HUDEP-2 (cell line): ENCODE measurements around the gene ACLY.
"Not testable (repeated sequence)": the region's sequence is repeated elsewhere in the genome, so short reads cannot be mapped to it uniquely, and the experiment has no call there.

Source experiments
- DNase-seq, 76 experiments: peaks; one replicate each; lab custom pipeline; 2025; ENCODE audit not compliant: unreplicated experiment in 76 of 76; lab: John Stamatoyannopoulos, UW

The ACLY gene

DNA sequence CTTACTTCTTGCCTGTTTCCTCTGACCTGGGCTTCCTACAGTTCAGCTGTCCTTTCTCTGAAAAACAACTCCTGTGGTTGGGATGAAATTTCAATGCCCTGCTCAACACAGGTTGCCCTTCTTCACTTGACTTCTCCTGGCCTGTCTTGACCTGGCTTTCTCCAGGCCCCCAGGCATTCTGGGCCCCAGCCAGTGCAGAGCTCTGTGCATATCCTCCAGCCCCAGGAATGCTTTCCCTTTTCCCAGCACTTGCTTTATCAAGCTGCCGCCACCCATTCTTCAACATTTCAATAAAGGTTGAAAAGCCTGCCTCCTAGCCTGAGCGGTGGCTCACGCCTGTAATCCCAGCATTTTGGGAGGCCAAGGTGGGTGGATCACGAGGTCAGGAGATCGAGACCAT lies 22.4 kb upstream of the ACLY start:
- no peak for DNase-seq

DNA sequence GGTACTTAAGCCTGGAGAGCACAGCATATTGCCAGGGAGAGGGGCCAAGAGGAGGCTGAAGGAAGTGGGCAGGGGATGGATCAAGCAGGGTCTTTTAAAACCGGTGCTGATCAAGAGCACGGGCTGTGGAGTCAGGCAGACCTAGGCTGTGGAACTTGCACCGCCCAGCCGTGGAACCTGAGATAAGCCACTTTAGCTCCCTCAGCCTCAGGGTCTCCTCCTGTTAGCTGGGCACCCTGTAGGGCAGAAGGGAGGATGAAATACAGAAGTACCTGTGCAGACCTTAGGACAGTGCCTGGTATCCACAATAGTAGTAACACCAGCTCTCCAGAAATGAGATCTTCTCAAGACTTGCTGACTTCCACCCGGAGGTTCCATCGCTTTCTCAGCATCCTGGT lies 20.9 kb upstream of the ACLY start:
- DNase-seq, result peak in 2 of 76 experiments; percentile 21 to 30

DNA sequence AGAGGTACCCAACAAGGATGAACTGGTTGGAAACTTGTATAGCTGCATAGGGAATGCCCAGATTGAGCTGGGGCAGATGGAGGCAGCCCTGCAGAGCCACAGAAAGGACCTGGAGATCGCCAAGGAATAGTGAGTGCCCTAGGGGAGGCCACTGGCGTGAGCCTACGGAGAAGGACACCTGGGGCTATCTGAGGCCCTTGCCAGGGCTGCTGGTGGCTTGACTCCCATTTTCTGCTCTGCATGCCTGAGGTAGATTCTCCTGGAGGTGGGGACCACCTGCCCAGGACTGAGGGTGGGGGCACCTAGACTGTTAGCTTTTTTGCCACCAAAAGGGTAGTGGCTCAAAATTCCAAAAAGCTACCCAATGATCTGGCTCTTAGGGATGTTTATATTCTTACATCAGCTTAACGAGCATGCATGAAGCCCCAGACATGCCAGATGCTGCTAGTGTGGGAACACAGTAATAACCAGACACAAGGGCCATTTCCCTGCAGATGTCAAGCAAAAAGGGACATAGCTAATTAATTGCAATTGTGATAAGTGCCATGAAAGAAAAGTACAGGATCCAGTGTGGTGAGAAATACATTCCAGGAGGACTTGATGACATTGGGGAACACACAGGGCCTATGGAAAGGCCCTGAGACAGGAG lies 20.4 kb upstream of the ACLY start:
- DNase-seq, result no peak

DNA sequence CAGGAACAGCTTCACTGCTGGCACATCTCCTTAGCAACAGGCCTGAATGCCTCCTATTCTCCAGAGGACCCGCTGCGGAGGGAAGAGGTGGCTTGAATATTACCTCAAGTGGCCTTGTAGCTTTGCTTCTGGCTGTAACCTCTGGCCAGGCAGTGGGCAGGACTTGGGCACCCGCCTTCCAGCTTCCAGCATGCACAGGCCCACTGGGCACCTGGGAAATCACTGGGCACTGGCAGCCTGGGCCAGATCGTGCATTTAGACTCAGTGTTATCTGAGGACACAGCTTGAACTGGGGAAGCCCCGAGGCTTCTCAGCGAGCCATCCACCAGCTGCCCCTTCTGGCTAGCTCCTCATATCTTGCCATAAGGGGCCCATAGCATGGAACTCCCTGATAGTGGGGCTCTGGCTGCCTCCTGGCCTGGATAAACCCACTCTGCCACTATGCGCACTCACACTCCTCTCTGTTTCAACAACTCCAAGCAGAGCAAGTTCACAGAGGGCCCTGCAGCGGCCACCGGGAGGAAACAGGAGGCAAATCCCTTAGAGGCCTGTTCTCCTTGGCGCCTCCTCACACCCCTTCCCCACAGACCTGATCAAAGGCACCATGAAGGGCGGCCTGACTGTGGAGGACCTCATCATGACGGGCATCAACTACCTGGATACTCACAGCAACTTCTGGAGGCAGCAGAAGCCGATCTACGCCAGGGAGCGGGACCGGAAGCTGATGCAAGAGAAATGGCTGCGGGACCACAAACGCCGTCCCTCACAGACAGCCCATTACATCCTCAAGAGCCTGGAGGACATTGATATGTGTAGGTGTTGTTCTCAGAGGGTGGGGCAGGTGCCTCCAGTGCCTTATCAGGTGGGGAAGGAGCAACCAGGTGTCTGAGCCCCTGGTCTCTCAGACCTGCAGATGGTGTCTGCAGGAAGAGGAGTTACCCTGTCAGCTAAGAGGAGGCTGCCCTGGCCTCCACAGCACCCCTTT lies 19.5 kb upstream of the ACLY start:
- DNase-seq, result peak in 74 of 76 experiments; percentile 25 to 92 (median 74)

DNA sequence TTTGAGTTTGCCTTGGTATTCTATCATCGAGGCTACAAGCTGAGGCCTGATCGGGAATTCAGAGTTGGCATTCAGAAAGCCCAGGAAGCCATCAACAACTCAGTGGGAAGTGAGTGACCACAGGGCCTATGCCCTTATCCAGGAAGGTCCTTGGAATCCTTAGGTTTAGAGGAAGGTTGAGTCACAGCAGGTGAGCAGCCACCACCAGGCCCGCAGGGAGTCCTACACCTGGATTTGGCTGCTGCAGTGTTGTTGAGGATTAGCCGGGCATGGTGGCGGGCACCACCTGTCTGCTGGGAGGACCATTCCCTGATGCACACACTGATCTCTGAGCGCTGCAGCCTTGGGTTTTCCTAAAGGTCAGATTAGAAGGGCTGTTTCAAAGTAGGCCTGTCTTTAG lies 16.9 kb upstream of the ACLY start:
- DNase-seq, result no peak

DNA sequence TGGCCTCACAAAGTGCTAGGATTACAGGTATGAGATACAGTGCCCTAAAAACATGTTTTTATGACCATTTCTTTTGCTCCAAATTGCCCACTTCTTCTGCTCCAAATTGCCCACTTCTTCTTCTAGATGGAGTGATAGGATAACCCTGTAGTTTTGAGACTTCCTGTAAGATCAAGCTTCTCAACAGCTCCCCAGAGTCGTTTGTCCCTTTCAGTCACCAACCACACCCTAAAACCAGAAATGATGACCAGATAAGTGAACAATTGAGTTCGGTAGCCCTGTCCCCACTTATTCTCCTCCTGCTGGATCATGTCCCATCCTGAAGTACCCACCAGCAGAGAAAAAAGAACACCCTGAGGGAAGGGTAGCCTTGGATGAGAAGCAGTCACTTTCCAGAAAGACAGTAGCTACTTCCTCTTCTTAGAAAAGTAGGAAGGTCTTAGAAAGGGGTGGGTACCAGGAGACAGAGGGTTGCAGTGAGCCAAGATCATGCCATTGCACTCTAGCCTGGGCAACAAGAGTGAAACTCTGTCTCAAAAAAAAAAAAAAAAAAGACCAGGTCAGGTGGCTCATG lies 14.2 kb upstream of the ACLY start:
- peak in 49 of 76 experiments; percentile 5 to 79 (median 28) for DNase-seq

DNA sequence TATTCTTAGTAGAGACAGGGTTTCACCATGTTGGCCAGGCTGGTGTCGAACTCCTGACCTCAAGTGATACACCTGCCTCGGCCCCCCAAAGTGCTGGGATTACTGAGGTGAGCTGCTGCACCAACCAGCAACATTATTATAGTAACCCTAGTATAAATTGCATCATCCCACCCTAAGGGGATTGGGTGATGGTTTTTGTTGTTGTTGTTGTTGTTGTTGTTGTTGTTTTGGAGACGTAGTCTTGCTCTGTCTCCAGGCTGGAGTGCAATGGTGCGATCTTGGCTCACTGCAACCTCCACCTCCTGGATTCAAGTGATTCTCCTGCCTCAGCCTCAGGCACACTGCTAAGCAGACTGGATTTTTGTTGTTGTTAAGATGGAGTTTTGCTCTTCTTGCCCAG lies 13.0 kb upstream of the ACLY start:
- DNase-seq, result not testable (repeated sequence)

DNA sequence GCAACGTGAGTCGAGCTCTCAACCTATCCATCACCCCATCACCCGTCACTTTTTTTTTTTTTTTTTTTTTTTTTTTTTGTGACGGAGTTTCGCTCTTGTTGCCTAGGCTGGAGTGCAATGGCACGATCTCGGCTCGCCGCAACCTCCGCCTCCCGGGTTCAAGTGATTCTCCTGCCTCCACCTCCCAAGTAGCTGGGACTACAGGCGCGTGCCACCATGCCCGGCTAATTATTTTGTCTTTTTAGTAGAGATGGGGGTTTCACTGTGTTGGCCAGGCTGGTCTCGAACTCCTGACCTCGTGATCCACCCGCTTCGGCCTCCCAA lies 12.0 kb upstream of the ACLY start:
- not testable (repeated sequence) for DNase-seq

DNA sequence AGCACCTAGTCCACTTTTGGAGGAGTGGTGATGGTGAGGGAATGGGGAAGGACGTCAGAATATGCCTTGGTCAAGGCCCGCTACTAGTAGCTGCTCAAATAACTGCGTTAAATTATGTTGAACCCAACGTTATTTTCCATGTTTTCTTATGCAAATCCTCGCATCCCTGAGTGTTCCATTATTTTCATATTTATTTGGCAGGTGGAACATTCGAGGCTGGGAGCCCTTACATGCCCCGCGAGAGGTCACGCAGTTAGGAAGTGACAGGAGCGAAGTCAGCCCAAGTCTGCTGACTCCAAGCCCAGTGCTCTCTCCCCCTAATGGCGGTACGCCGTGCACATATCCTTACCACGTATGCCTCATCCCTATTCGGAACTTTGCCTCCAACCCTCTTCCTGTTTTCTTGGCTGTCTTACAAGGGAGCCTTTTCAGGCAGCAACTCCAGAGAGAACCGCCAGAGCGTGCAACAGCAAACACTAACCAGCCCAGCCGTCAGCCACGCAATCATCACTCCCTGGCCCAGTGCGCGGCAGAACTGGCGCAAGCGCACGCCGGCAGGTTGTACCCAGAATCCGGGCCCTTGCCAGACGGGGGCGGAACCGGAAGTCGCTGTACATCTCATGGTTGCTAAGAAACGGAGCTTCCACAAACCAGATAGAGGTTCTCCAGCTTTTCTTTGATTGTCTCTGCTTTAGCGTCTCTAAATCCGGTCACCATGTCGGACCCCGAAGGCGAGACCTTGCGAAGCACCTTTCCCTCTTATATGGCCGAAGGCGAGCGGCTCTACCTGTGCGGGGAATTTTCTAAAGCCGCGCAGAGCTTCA lies 11.5 kb upstream of the ACLY start, which contains the start of gene ODAD4:
Gene ODAD4 (plus strand): TSS at position 609 of the 824 bp plus-strand sequence. CDS start 107 bp downstream, at position 716.
- DNase-seq, result peak in 75 of 76 experiments; percentile 22 to 99 (median 94)

DNA sequence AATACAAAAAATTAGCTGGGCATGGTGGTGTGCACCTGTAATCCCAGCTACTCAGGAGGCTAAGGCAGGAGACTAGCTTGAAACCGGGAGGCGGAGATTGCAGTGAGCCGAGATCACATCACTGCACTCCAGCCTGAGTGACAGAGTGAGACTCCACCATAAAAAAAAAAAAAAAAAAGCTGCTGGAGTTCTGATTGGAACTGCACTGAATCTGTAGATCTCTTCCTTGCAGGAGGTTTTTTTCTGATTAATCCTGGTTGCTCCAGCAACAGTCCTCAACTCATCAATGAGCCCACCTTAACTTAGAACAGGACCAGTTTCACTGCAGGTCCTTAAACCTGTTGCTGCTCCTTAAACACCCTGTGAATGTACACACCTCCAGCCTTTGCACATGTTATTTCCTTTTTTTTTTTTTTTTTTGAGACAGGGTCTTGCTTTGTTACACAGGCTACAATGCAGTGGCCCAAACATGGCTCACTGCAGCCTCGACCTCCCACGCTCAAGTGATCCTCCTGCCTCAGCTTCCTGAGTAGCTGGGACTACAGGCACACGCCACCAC lies 10.0 kb upstream of the ACLY start:
- no peak for DNase-seq

DNA sequence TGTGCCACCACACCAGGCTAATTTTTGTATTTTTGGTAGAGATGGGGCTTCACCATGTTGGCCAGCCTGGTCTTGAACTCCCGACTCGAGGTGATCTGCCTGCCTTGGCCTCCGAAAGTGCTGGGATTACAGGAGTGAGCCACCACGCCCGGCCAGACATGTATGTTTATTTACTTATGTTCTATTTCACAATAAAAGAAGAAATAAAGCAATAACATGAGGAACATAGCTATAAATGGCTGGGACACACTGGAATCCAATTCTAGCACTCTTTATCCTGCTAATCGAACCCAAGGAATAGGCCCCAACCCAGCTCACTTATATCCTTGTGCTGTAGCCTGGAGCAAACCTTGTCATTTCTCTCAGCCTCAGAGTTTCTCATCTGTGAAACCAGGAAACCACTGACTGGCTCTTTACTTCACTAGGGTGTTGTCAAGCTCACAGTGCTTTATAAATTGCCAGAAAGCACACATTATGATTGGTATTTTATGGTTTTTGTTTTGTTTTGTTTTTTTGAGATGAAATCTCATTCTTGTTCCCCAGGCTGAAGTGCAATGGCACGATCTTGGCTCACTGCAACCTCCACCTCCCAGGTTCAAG lies 7.3 kb upstream of the ACLY start:
- no peak for DNase-seq

DNA sequence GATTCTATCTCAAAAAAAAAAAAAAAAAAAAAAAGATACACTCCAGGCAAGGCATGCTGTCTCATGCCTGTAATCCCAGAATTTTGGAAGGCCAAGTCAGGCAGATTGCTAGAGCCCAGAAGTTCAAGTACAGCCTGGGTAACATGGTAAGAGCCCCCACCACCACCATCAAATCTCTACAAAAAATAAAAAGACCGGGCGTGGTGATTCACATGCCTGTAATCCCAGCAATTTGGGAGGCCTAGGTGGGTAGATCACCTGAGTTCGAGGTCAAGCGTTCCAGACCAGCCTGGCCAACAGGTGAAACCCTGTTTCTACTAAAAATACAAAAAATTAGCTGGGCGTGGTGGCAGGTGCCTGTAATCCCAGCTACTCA lies 1.8 kb upstream of the ACLY start:
- no peak for DNase-seq

DNA sequence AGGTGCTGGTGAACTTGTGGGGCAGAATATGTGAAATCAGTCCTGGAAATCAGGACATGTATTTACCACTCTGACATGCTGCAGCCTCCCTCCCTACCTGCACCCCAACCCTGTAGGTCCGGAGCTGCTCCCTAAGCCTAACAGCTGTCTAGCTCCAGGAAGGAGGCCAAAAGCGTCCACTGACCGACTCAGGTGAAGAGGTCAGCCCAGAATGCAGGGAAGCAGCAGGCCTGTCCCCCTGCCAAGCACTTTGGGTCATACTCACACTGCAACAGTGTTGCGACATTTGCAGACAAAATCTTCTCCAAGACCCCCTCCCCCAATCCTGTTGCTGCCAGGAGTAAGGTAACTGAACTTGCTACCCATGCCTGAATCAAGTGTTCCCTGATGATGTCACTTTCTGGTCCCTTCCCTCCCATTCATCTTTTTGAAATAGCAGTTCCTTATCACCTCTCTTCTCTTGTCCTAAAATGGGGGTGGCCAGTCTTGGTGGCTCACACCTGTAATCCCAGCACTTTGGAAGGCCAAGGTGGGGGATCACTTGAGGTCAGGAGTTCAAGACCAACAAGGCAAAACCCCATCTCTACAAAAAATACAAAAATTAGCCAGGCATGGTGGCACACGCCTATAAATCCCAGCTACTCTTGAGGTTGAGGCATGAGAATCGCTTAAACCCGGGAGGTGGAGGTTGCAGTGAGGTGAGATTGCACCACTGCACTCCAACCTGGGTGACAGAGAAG lies 1.3 kb upstream of the ACLY start:
- no peak for DNase-seq

DNA sequence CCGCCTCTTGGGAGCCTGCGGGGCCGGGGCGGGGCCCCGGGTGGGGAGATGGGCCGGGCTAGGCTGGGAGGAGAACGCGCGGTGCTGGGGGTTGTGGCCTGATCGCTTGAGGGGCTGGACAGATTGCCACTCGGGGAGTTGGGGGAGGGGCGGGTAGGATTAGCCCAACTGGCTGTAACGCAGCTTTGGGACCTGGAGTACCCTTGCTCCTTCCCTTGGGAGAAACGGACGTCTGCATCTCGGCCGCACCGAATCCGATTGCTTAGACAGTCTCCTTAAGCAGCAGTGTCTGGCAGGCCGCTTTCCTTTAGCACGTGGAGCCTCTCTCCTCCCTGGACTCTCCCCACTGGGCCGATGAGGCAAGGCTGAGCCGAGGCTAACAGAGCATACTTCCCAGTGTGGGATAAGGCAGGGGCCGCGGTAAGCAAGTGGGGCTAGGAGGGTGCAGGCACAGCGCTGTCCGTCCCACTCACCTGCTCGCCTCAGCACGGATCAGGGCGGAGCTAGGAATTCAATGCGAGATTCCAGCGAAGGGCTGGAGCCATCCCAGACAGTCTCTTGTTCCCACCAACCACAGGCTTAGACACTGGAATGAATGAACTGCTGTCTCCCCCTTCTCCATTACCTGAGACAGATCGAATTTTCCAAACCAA lies 540 bp upstream of the ACLY start:
- peak in 3 of 76 experiments; percentile 43 to 78 (median 66) for DNase-seq

DNA sequence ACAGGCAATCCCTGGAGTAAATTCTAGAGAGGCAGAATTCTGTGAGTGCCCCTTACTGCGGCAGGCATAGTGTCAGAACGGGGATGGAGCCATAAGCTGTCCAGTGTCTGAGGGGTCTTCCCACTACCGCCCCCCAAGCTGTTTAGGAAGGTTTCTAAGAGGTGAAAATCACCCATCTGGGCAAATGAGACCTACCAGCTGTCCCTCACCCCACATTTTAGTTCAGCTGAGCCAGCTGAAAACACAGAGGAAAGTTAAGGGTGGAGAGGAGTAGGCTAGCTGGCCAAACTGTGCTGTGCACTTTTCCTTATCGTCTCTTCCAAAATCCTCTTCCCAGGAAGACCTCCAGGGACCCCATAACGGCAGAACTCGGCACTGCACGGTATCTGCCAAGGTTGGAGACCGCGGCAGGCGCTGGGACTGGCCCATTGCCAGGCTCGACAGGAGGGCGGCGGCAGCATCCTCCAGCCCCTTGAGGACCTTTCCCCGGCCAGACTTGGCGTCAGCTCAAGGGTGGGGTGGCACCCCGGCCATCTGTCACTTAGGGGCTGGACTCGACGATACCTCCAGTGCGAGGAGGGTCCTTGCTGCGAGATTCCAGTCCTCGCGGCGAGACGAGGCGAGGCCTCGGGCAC lies 955 bp downstream of the ACLY start:
- DNase-seq, result peak in 67 of 76 experiments; percentile 19 to 82 (median 56)

DNA sequence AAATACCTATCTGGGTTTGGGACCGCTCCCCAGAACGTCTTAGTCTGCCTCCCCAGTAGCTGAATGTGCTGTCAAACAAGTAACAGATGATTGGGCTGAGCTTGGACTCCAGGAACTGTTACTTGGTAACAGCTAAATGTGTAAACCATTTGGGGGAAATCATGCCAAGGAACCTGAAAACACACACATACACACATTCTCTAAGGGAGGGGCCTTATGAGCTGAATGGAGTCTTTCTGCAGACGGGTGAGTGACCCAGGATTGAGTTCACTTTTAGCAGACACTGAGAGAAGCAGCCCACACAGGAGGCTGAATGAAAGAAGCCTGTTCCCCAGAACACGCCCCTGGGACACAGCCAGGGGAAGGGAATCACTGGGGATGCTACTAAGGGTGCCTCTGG lies 1.6 kb downstream of the ACLY start:
- peak in 2 of 76 experiments; percentile 5 to 9 for DNase-seq

DNA sequence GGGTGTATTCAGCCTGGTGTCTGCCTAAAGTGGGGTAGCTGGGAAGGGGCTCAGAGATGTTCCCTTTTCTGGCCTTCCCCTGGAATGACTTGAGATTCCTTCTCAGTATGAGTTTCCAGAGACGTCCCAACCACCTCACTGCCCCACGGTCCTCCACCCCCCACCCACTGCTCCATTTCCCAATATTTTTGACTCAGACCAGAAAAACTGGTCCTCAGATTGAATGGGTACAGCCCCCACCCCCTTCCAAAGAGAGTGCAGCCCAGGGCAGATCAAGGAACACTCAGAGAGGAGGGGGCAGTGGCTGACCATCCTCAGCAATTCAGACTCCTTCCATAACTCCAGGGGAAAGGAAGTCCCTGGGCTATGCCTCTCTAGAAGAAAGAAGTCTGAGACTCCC lies 3.2 kb downstream of the ACLY start:
- DNase-seq, result no peak

DNA sequence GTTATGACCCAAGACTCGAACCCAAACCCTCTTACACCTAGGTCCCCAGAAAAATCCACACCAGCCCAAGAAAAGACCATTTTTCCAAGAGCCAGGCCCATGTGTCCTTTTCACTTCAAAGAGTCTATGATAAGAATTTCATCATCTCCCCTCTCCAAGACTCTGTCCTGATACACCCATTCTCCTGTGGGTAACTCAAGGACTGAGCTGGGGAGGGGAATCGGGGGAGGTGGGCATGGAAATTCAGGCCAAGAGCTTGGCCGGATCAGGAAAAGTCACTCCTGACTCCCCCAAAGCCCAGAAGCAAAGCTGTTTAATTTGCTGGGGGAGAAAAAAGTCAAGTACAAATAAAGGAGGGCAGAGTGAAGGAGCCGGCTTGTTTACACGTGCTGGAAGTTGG lies 3.7 kb downstream of the ACLY start:
- DNase-seq, result no peak
